ENCODE data around the gene SPATA17.

GRCh38 chr1:217911908-217912307 lies 280.8 kb downstream of the SPATA17 start:
- no peak for TF ChIP-seq POLR2A (IDR thresholded peaks at IDR 0.05; ENCODE audit: insufficient read depth in 1 of 2, low read depth in 2 of 2, low read length in 2 of 2)
- TF ChIP-seq ZBTB7A (CRISPR knock-in tag; IDR thresholded peaks at IDR 0.05): no peak
- no peak for TF ChIP-seq SMC3 (IDR thresholded peaks at IDR 0.05; ENCODE audit: low read length)
- no peak for TF ChIP-seq SSRP1 (CRISPR knock-in tag; IDR thresholded peaks at IDR 0.05)
- TF ChIP-seq KLF13 (CRISPR knock-in tag; IDR thresholded peaks at IDR 0.05): no peak
- no peak for TF ChIP-seq ETV6 (CRISPR knock-in tag; conservative IDR thresholded peaks at IDR 0.05)
- no peak for TF ChIP-seq SP140L (CRISPR knock-in tag; IDR thresholded peaks at IDR 0.05; ENCODE audit: borderline replicate concordance)
- TF ChIP-seq HNF4G (IDR thresholded peaks at IDR 0.05; ENCODE audit: borderline replicate concordance, low read depth, low read length): no peak
- no peak for TF ChIP-seq HNF4G (CRISPR knock-in tag; IDR thresholded peaks at IDR 0.05; ENCODE audit: borderline replicate concordance, low read depth)

All from HepG2 (cell line).